Cardiac atrium fibroblast (primary cell): ENCODE measurements around the gene PCDHB12. TPM values are rescaled to one million over a fixed set of nuclear protein-coding genes. Genes with fewer than 3 reads are reported as not detected.

Experiments used
- total RNA-seq: library from RNA; depleted of rRNA; stranded (reverse); fragments of >200 nt; gene quantifications from 2 replicates; pipeline ENCODE4 v1.2.3, GENCODE V29; 2015

Gene PCDHB12
- total RNA-seq: 0.16 and 0.72 TPM in 2 replicates

GRCh38 chr5:141208478-141208877 lies at the start of gene PCDHB12:
Gene PCDHB12, plus strand, starts transcription at chr5:141208719. Its CDS starts 189 bp downstream, at chr5:141208908.

DNA sequence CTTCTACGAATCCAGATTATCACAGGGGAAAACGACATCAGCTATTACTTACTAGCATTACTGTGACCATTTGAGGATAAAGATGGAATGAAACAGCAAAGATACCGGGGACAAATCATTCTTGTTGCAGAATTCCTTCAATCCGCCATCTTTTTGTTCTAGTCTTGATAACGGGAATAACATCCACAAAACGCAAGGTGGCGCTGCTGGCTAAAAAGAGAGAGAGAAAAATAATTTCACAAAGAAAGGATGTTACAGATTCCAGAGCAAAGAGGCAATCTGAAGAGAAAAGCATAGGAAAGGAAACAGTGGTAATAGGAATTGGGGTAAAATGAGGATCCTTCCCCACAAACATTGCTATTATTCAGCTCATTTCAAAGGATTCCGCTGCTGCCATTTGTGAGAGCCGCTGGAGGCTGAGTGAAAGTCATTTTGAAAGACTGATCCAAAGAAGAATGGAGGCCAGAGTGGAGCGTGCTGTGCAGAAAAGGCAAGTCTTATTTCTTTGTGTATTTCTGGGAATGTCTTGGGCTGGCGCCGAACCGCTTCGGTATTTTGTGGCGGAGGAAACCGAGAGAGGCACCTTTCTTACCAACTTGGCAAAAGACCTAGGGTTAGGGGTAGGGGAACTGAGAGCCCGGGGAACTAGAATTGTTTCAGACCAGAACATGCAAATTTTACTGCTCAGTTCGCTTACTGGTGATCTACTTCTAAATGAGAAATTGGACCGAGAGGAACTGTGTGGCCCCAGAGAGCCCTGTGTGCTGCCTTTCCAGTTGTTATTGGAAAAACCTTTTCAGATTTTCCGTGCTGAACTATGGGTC lies 35.9 kb upstream of the PCDHB12 start, which contains the start of gene PCDHB7:
TSS of gene PCDHB7 (plus strand) at position 264 of the 824 bp plus-strand sequence. CDS start at position 456, 192 bp downstream.

DNA sequence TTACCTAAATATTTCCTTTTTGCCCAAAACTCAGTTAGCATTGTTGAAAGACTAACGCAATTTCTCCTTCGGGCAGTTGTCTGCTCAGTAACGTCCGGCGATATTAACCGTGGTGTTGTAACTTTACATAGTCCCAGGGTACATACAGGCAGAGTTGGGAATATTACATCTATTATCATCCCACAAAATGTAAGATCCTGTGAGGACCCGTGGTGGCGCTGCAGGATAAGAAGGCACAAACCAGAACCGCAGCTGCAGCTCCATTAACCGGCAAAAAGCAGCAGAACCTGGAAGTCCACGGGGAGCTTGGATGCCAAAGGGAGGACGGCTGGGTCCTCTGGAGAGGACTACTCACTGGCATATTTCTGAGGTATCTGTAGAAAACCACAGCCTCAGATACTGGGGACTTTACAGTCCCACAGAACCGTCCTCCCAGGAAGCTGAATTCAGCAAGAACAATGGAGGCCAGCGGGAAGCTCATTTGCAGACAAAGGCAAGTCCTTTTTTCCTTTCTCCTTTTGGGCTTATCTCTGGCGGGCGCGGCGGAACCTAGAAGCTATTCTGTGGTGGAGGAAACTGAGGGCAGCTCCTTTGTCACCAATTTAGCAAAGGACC lies 30.8 kb upstream of the PCDHB12 start, which contains the start of gene PCDHB8:
TSS of gene PCDHB8 (plus strand) at position 214 of the 615 bp plus-strand sequence. CDS start at position 459, 245 bp downstream.

DNA sequence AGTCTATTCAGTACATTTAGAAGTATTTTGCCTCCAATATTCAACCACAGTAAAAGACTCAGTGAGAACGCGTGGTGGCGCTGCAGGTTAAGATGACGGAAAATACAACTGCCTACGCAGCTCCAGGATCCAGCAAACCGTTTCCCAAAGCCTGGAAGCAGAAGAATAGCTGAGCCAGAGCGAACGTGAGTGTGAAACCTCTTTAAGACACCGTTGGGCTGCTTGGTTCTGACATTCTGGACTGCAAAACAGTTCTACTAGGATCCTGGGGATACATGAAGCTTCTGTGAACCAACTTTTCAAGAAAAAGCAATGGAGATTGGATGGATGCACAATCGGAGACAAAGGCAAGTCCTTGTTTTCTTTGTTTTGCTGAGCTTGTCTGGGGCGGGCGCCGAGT lies 26.3 kb upstream of the PCDHB12 start, which contains the start of gene PCDHB16:
TSS of gene PCDHB16 (plus strand) at position 140 of the 400 bp plus-strand sequence. CDS start at position 313, 173 bp downstream.

GRCh38 chr5:141186897-141187512 lies 21.5 kb upstream of the PCDHB12 start, which contains the start of gene PCDHB9:
Gene PCDHB9, plus strand, starts transcription at chr5:141187161. Its CDS starts 158 bp downstream, at chr5:141187319.

GRCh38 chr5:141192110-141192725 lies 16.3 kb upstream of the PCDHB12 start, which contains the start of gene PCDHB10:
Gene PCDHB10, plus strand, starts transcription at chr5:141192353. Its CDS starts 200 bp downstream, at chr5:141192553.

DNA sequence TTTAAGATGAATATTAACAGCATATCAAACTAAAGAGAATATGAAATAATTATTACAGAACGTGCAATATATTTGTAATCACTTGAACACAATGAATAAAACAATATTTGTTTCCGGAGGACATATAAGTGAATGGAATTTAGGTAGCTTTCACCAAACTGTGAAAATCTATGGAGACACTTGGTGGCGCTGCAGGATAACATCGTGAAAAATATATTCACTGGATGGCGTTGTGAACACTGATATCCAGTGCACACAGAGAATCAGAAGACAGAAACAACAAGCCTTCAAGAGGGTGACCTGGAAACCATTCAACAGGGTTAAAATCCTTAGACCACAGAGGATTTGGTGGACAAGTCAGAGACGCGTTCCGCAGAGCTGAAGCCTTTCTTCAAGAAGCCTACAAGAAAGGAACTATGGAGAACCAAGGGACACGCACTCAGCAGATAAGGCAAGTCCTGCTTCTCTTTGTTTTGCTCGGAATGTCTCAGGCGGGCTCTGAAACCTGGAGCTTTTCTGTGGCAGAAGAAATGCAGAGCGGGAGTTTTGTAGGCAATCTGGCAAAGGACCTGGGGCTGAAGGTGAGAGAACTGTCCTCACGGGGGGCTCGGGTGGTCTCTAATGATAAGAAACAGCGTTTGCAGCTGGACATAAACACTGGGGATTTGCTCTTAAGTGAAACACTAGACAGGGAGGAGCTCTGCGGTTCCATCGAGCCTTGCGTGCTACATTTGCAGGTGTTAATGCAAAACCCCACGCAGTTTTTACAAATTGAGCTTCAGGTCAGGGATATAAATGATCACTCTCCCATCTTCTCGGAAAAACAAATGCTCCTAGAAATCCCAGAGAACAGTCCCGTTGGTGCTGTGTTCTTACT lies 8.9 kb upstream of the PCDHB12 start, which contains the start of gene PCDHB11:
TSS of gene PCDHB11 (plus strand) at position 269 of the 877 bp plus-strand sequence. CDS start at position 417, 148 bp downstream.

GRCh38 chr5:141213656-141214339 lies 5.3 kb downstream of the PCDHB12 start, which contains the start of gene PCDHB13:
Gene PCDHB13, plus strand, starts transcription at chr5:141213919. Its CDS starts 205 bp downstream, at chr5:141214124.

GRCh38 chr5:141223112-141223783 lies 14.7 kb downstream of the PCDHB12 start, which contains the start of gene PCDHB14:
Gene PCDHB14, plus strand, starts transcription at chr5:141223343. Its CDS starts 163 bp downstream, at chr5:141223506.

GRCh38 chr5:141245250-141245717 lies 36.8 kb downstream of the PCDHB12 start, which contains the start of gene PCDHB15:
Gene PCDHB15, plus strand, starts transcription at chr5:141245395. Its CDS starts 184 bp downstream, at chr5:141245579.

Other genes starting within 250 kb of the PCDHB12 start
- under 0.01 and 0.49 TPM in 2 replicates for gene PCDHAC2, start 242.2 kb upstream of the PCDHB12 start, total RNA-seq
- gene PCDHB1, start 157.3 kb upstream of the PCDHB12 start, total RNA-seq: not detected in 2 replicates
- 0.90 and 1.3 TPM in 2 replicates for gene PCDHB2, start 114.1 kb upstream of the PCDHB12 start, total RNA-seq
- 0.16 TPM in 1 of 2 replicates, not detected in the other for gene PCDHB3, start 108.2 kb upstream of the PCDHB12 start, total RNA-seq
- gene PCDHB4, start 86.9 kb upstream of the PCDHB12 start, total RNA-seq: 0.18 and 0.97 TPM in 2 replicates
- 1.3 and 4.5 TPM in 2 replicates for gene PCDHB5, start 73.5 kb upstream of the PCDHB12 start, total RNA-seq
- gene PCDHB6, start 58.7 kb upstream of the PCDHB12 start, total RNA-seq: 0.49 TPM in 1 of 2 replicates, not detected in the other
- gene PCDHB7, start 36.1 kb upstream of the PCDHB12 start, total RNA-seq: 0.16 and 1.1 TPM in 2 replicates
- gene PCDHB8, start 30.9 kb upstream of the PCDHB12 start, total RNA-seq: 0.49 TPM in 1 of 2 replicates, not detected in the other
- 0.54 TPM in 1 of 2 replicates, not detected in the other for gene PCDHB16, start 26.3 kb upstream of the PCDHB12 start, total RNA-seq
- gene PCDHB9, start 21.6 kb upstream of the PCDHB12 start, total RNA-seq: under 0.01 TPM in 1 of 2 replicates, not detected in the other
- gene PCDHB10, start 16.4 kb upstream of the PCDHB12 start, total RNA-seq: 0.16 and 0.18 TPM in 2 replicates
- gene PCDHB11, start 9.1 kb upstream of the PCDHB12 start, total RNA-seq: 0.18 and 0.65 TPM in 2 replicates
- 0.16 and 0.90 TPM in 2 replicates for gene PCDHB13, start 5.2 kb downstream of the PCDHB12 start, total RNA-seq
- gene PCDHB14, start 14.6 kb downstream of the PCDHB12 start, total RNA-seq: 0.54 and 1.5 TPM in 2 replicates
- 1.8 TPM in 2 replicates for gene PCDHB15, start 36.7 kb downstream of the PCDHB12 start, total RNA-seq
- gene SLC25A2, start 95.3 kb downstream of the PCDHB12 start, total RNA-seq: not detected in 2 replicates
- 36.6 and 51.5 TPM in 2 replicates for gene TAF7, start 112.1 kb downstream of the PCDHB12 start, total RNA-seq
- 0.54 and 0.65 TPM in 2 replicates for gene PCDHGA1, start 121.8 kb downstream of the PCDHB12 start, total RNA-seq
- 2.5 and 5.8 TPM in 2 replicates for gene PCDHGA2, start 130.0 kb downstream of the PCDHB12 start, total RNA-seq
- gene PCDHGA3, start 135.1 kb downstream of the PCDHB12 start, total RNA-seq: 2.0 and 2.9 TPM in 2 replicates
- 0.36 and 0.81 TPM in 2 replicates for gene PCDHGB1, start 141.4 kb downstream of the PCDHB12 start, total RNA-seq
- gene PCDHGA4, start 146.3 kb downstream of the PCDHB12 start, total RNA-seq: 4.7 and 6.3 TPM in 2 replicates
- 1.6 and 3.2 TPM in 2 replicates for gene PCDHGB2, start 151.3 kb downstream of the PCDHB12 start, total RNA-seq
- 0.32 and 2.2 TPM in 2 replicates for gene PCDHGA5, start 155.4 kb downstream of the PCDHB12 start, total RNA-seq
- 1.8 and 2.4 TPM in 2 replicates for gene PCDHGB3, start 161.5 kb downstream of the PCDHB12 start, total RNA-seq
- gene PCDHGA6, start 165.2 kb downstream of the PCDHB12 start, total RNA-seq: 1.1 and 3.4 TPM in 2 replicates
- gene PCDHGA7, start 174.0 kb downstream of the PCDHB12 start, total RNA-seq: 3.6 and 5.8 TPM in 2 replicates
- 14.1 and 16.8 TPM in 2 replicates for gene PCDHGB4, start 179.0 kb downstream of the PCDHB12 start, total RNA-seq
- gene PCDHGA8, start 183.9 kb downstream of the PCDHB12 start, total RNA-seq: 0.18 and 1.8 TPM in 2 replicates
- 21.7 and 22.2 TPM in 2 replicates for gene PCDHGB5, start 189.2 kb downstream of the PCDHB12 start, total RNA-seq
- 1.4 and 2.6 TPM in 2 replicates for gene PCDHGA9, start 194.1 kb downstream of the PCDHB12 start, total RNA-seq
- gene PCDHGB6, start 199.3 kb downstream of the PCDHB12 start, total RNA-seq: 1.4 and 2.1 TPM in 2 replicates
- 3.4 and 5.0 TPM in 2 replicates for gene PCDHGA10, start 204.3 kb downstream of the PCDHB12 start, total RNA-seq
- 7.8 and 14.4 TPM in 2 replicates for gene PCDHGB7, start 209.0 kb downstream of the PCDHB12 start, total RNA-seq
- 10.2 and 12.8 TPM in 2 replicates for gene PCDHGA11, start 212.3 kb downstream of the PCDHB12 start, total RNA-seq
- gene PCDHGA12, start 221.8 kb downstream of the PCDHB12 start, total RNA-seq: 26.7 and 27.1 TPM in 2 replicates